Esophagus muscularis mucosa (tissue), 4 donors: ENCODE data around the gene UBE2QL1.

Experiments used
- EP300 ChIP-seq: sonication (generic); formaldehyde crosslinking; IDR thresholded peaks from one replicate; pipeline ENCODE4 v1.6.1; 2017; ENCODE audit warnings: antibody characterized with exemption
- POLR2A ChIP-seq: fragments of 450-650 bp; IDR thresholded peaks from one replicate; pipeline ENCODE4 v1.6.1; 2017; ENCODE audit warnings: antibody characterized with exemption, moderate library complexity, mild to moderate bottlenecking, low read depth
- POLR2AphosphoS5 ChIP-seq, 2 donors: sonication (generic); formaldehyde crosslinking; IDR thresholded peaks; one replicate each; pipeline ENCODE4 v1.6.1; 2017; ENCODE audit warnings: antibody characterized with exemption in 2 of 2
- TF ChIP-seq, protein P1 (sequence below), 3 experiments: fragments of 200-600 bp in 2 of 3; fragments of 450-650 bp in 1 of 3; sonication (generic) in 2 of 3; IDR thresholded peaks; one replicate each; pipeline ENCODE4 v1.5.1; 2017 to 2019; ENCODE audit warnings: antibody characterized with exemption in 3 of 3, mild to moderate bottlenecking in 2 of 3, moderate library complexity in 1 of 3

DNA sequence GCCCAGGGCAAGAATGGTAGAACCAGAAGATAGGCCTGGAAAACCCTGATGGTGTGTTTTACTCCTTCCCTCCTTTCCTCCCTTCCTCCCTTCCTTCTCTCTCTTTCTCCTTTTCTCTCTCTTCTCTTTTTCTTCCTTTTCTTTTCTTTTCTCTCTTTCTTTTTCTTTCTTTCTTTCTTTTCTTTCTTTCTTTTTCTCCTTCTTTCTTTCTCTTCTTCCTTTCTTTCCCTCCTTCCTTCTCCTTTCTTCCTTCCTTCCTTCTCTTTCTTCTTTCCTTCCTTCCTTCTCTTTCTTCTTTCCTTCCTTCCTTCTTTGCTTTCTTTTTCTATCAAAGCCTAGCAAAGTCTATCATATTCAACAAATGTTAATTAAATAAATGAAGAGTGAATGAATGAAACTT lies 24.0 kb upstream of the UBE2QL1 start:
- TF ChIP-seq, protein P1, sequence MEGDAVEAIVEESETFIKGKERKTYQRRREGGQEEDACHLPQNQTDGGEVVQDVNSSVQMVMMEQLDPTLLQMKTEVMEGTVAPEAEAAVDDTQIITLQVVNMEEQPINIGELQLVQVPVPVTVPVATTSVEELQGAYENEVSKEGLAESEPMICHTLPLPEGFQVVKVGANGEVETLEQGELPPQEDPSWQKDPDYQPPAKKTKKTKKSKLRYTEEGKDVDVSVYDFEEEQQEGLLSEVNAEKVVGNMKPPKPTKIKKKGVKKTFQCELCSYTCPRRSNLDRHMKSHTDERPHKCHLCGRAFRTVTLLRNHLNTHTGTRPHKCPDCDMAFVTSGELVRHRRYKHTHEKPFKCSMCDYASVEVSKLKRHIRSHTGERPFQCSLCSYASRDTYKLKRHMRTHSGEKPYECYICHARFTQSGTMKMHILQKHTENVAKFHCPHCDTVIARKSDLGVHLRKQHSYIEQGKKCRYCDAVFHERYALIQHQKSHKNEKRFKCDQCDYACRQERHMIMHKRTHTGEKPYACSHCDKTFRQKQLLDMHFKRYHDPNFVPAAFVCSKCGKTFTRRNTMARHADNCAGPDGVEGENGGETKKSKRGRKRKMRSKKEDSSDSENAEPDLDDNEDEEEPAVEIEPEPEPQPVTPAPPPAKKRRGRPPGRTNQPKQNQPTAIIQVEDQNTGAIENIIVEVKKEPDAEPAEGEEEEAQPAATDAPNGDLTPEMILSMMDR (IDR thresholded peaks at IDR 0.05), result no peak
- TF ChIP-seq POLR2A (no peak), POLR2AphosphoS5 (IDR thresholded peaks at IDR 0.05) (no peak), EP300 (no peak)
